AG04450 (cell line): ENCODE results near the gene EFNA5. TPM values are rescaled to one million over a fixed set of nuclear protein-coding genes. Genes with fewer than 3 reads are reported as not detected.
"Not testable (repeated sequence)": the region's sequence is repeated elsewhere in the genome, so short reads cannot be mapped to it uniquely, and the experiment has no call there.

ENCODE experiments used
- CTCF ChIA-PET: fragments of 300-600, 350-600 bp; formaldehyde crosslinking; extraction: SDS; loops from one replicate; lab custom pipeline; 2022; ENCODE audit warnings: antibody characterized with exemption, inconsistent platforms; lab: Charles Lee
- POLR2A ChIA-PET: fragments of 350-600 bp; formaldehyde crosslinking; extraction: SDS; loops from one replicate; lab custom pipeline; 2021; ENCODE audit warnings: antibody characterized with exemption, inconsistent platforms; lab: Yijun Ruan, JAX
- DNase-seq: peaks from one replicate; pipeline ENCODE4 v3.0.0-alpha.2; 2011; ENCODE audit warnings: low read depth, low spot score
- H3K27ac ChIP-seq: one replicate; pipeline ENCODE4 v1.5.1; 2012; ENCODE audit warnings: low read depth, low read length, control low read depth
- H3K27me3 ChIP-seq: one replicate; pipeline ENCODE4 v1.6.0; 2012; ENCODE audit warnings: low read length; ENCODE audit not compliant: control insufficient read depth, insufficient read depth
- H3K4me3 ChIP-seq: 2 replicates; pipeline ENCODE4 v1.5.1; 2011; ENCODE audit warnings: mild to moderate bottlenecking, low read depth, low read length, control low read depth
- H3K9me3 ChIP-seq: 2 replicates; pipeline ENCODE4 v1.5.1; 2012; ENCODE audit warnings: low read length; ENCODE audit not compliant: control insufficient read depth, insufficient read depth
- CTCF ChIP-seq: IDR thresholded peaks from 2 replicates; pipeline ENCODE4 v1.5.1; 2011; ENCODE audit warnings: low read depth, low read length, control low read depth, inconsistent platforms
- polyA plus RNA-seq: library from polyadenylated mRNA; depleted of rRNA; stranded (reverse); fragments of >200 nt; gene quantifications from 2 replicates; pipeline ENCODE4 v1.2.3, GENCODE V29; 2011

The EFNA5 gene
- polyA plus RNA-seq, 1 experiment = 3.0 TPM

DNA sequence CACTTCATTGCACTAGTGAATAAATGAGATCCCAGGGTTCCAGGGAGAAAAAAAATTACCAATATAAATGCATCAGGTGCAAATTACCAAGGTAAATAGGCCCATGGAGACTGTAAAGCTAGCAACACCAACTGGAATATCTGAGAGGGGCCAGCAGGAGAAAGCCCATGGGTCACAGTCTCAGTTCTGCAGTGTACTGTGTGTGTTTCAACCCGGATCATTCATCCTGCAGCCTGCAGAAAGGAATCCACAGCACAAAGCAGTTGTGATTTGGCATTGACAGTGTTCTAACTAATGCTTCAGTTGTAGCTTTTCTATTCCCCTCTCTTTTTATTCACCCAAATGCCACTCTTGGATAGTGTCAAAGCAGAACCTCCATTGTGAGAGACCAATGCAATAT lies 171.0 kb downstream of the EFNA5 start:
- Histone ChIP-seq H3K27ac (no peak overlapping the region), H3K9me3 (no peaks in the 10 kb centered on the region), H3K4me3 (no peak overlapping the region), H3K27me3 (no peaks in the 10 kb centered on the region)
- DNase-seq = no peak
- CTCF ChIA-PET = no interaction called here
- no peak for TF ChIP-seq CTCF
- POLR2A ChIA-PET = no interaction called here

DNA sequence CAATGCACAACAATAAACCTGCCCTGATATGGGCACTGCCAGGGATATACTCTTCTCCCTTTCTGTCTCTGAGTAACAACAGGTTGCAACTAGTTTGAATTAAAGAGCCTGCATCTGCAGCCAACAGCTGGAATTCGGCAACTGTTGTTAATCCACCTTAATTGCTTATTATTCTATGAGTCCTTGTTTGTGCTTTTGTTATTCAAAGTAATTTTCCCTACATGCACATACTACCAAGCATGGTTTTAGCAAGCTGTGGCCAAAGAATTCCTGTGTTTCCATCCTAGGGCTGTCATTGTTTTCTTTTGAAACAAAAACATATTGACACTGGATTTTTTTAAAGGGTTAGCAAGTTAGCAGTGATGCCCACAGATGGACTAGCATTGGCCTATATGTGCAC lies 171.5 kb downstream of the EFNA5 start:
- POLR2A ChIA-PET = no interaction called here
- DNase-seq = no peak
- H3K27me3 ChIP-seq = no peaks in the 10 kb centered on the region
- H3K9me3 ChIP-seq = no peaks in the 10 kb centered on the region; the same call in 1 of the 2 replicates
- CTCF ChIA-PET = no interaction called here
- TF ChIP-seq CTCF = no peak
- H3K27ac ChIP-seq = no peak overlapping the region
- no peak overlapping the region for H3K4me3 ChIP-seq

DNA sequence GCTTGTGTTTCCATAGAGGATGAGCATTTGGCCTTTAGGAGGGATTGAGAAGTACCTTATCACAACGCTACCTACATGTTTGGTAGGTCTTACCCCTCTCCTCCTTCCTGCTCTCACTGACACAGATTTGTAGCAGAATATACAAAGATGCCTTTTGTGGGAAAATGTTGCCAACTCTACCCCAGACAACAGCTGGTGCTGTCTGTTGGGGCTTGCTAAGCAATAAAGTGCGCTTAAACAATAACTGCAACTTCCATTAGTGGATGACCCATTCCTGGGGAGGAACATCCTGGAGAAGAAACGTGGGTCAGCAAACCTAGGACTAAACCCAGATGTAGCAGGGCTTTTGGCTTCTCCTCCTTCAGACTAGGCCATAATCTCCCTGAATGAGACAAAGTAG lies 174.3 kb downstream of the EFNA5 start:
- ChIA-PET POLR2A (no interaction called here), CTCF (interaction anchor here (0.7 kb wide), 1 partner anchor 32 kb away, joined by 5 read pairs; no protein-coding TSS in a partner anchor)
- DNase-seq = no peak
- TF ChIP-seq CTCF = no peak
- Histone ChIP-seq H3K9me3 (no peaks in the 10 kb centered on the region; the same call in 1 of the 2 replicates), H3K27ac (no peak overlapping the region), H3K4me3 (no peak overlapping the region), H3K27me3 (no peaks in the 10 kb centered on the region)

- POLR2A ChIA-PET, H3K27me3 ChIP-seq, CTCF ChIA-PET: not testable (repeated sequence)
Measured at GRCh38 chr5:107494129-107494528, 176.6 kb downstream of the EFNA5 start.

GRCh38 chr5:107487056-107487542 lies 183.6 kb downstream of the EFNA5 start:
- TF ChIP-seq CTCF = no peak
- no peak overlapping the region for H3K27ac ChIP-seq
- DNase-seq = no peak
- no peaks in the 10 kb centered on the region for H3K9me3 ChIP-seq
- POLR2A ChIA-PET = no interaction called here
- H3K4me3 ChIP-seq = no peak overlapping the region
- no peaks in the 10 kb centered on the region for H3K27me3 ChIP-seq
- CTCF ChIA-PET = no interaction called here

More at GRCh38 chr5:107494129-107494528, 176.6 kb downstream of the EFNA5 start:
- not testable (repeated sequence) for DNase-seq, H3K27ac ChIP-seq, H3K9me3 ChIP-seq, H3K4me3 ChIP-seq

DNA sequence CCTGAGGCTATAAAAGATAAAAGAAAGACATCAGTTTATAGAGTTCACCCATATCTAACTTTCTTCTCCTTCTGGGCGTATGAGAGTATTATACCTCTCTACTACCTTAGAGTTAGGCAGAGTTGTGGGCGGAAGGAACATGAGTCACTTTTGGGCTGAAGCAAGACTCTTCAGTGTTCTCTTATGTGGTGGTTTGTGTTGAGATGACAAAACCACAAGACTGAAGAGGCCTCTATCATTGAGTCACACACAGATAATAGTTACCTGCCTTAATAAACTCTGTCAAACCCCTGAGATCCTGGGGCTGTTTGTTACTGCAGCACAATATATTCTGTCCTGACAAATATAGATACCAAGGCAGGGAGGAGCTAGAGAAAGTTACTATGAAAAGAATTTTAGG lies 184.2 kb downstream of the EFNA5 start:
- Histone ChIP-seq H3K9me3 (no peaks in the 10 kb centered on the region), H3K27me3 (no peaks in the 10 kb centered on the region), H3K27ac (no peak overlapping the region), H3K4me3 (no peak overlapping the region)
- CTCF ChIA-PET = no interaction called here
- DNase-seq = no peak
- POLR2A ChIA-PET = no interaction called here
- no peak for TF ChIP-seq CTCF
